Choroid plexus epithelial cell (primary cell): Measurements from ENCODE around the gene ARFGAP1.

Experiments
- DNase-seq: peaks from one replicate; pipeline ENCODE4 v3.0.0-alpha.2; 2010; ENCODE audit warnings: low read depth
- H3K4me3 ChIP-seq: 2 replicates; pipeline ENCODE4 v1.5.1; 2011; ENCODE audit warnings: low read depth, mild to moderate bottlenecking, control low read depth, low read length, moderate library complexity
- CTCF ChIP-seq: conservative IDR thresholded peaks from 2 replicates; pipeline ENCODE4 v1.5.1; 2011; ENCODE audit warnings: low read depth, mild to moderate bottlenecking, control low read depth, inconsistent platforms, low read length, moderate library complexity

Gene ARFGAP1

GRCh38 chr20:63264000-63264399 is 8.6 kb upstream of the ARFGAP1 start:
- no peak overlapping the region for H3K4me3 ChIP-seq
- TF ChIP-seq CTCF, result no peak
- no peak for DNase-seq

DNA sequence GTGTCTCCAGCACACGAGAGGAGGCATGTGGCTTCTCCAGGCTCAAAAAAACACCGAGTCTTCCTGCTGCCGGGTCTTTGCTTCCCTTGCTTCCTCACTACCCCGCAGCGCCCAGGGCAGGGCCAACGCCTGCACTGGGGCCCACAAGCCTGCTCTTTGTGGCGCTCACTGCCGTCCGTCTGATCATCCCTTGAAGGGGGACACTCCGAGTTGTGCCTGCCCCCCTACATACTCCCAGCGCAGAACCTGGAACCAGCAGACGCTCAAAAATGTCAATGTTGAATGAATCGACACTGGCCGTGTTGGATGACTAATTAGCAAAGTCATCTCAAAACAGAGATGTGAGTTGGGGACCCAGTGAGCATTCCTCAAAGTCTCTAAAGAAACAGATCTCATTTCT is 8.1 kb upstream of the ARFGAP1 start:
- TF ChIP-seq CTCF, result no peak
- DNase-seq, result no peak
- H3K4me3 ChIP-seq, result no peak overlapping the region

DNA sequence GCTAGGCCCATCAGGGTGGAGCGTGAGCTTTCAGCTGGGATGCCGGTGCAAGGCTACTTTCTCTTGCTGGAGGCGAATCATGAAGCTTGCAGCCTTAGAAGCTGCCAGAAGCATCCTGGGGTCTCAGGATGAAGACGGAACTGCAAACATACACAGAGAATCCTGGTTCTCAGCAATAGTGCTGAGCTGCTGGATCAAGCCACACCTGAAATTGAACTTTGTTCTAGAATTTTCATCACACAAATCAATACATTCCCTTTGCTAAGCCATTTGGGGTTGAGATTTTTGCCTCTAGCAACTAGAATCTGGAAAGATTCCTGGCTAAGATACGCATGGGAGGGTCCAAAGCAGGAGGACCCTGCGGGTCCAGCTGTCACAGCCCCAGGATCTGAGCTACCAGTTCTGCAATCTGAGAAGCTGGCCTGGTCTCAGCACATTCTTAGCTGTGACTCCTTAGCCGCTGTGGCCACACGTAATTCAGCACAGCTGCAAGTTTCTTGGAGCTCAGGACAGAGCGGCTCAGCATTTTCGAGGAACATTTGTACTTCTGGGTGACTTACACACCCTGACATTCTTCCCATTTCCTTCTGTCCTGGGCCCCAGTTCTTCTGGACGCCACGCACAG is 6.6 kb upstream of the ARFGAP1 start:
- no peak overlapping the region for H3K4me3 ChIP-seq
- TF ChIP-seq CTCF, result no peak
- DNase-seq, result peak; percentile 20

- no peak overlapping the region for H3K4me3 ChIP-seq
- no peak for DNase-seq
- no peak for TF ChIP-seq CTCF
Observed at GRCh38 chr20:63267691-63268090, 4.9 kb upstream of the ARFGAP1 start.

DNA sequence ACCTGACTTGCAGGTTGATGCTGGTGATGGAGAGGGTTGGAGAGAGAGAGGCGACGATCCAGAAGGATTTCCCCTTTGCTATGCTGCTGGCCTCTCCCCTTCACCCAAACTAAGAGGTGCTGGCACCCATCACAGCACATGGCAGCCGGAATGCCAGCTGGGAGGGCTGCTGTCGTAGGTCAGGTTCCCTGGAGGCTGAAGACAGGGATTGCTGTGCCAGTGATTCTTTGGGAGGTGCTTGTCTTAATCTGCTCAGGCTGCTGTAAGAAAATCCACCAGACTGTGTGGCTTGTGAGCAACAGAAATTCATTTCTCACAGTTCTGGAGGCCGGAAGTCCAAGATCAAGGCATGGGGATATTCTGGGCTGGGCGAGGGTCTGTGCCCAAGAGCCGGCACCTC is 4.4 kb upstream of the ARFGAP1 start:
- no peak overlapping the region for H3K4me3 ChIP-seq
- no peak for TF ChIP-seq CTCF
- no peak for DNase-seq

DNA sequence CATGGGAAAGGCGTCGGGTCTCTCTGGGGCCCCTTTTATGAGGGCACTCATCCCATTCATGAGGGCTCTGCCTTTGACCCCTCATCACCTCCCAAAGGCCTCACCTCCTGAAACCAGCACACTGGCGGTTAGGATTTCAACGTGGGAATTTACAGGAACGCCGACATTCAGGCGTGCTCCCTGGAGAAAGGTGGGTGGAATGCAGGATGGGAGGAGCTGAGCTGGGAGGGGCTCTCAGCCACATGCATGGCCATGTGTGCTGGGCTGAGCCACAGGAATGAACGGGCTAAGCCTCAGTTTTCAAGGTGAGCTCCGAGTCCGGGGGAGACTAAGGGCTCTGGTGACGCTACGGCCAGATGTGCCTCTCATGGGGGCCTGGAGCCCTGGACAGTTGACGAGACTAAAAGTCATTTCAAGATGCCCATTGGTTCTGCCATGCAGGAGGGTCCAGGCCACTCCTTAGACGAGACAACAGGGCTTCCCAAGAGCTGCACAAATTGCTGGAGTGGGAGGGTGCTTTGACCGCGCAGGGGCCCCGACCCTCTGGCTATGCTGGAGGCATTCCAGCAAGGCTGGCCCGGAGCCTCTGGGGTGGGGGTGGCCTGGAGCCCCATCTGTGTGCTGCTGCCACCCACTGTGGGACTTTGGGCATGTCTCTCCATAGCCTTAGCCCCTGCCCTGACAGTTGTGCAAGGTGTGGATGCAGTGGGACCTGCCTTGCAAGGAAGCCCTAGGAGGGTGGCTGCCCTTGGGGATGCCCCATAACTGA is 3.8 kb upstream of the ARFGAP1 start:
- no peak for TF ChIP-seq CTCF
- DNase-seq, result no peak
- no peak overlapping the region for H3K4me3 ChIP-seq

GRCh38 chr20:63269724-63270123 is 2.9 kb upstream of the ARFGAP1 start:
- no peak for DNase-seq
- TF ChIP-seq CTCF, result no peak
- H3K4me3 ChIP-seq, result no peak overlapping the region
